ENCODE data around the gene GMPR.

The GMPR gene

GRCh38 chr6:16270178-16270794 is 31.9 kb downstream of the GMPR start:
- peak; percentile 44 for DNase-seq (ENCODE audit: low read depth, low spot score)

- no peak for DNase-seq (ENCODE audit: low read depth, low spot score)
Measured at GRCh38 chr6:16271428-16271827, 33.0 kb downstream of the GMPR start.

- no peak for DNase-seq (ENCODE audit: low read depth, low spot score)
Measured at GRCh38 chr6:16272201-16272600, 33.8 kb downstream of the GMPR start.

GRCh38 chr6:16273256-16273655 is 34.9 kb downstream of the GMPR start:
- no peak for DNase-seq (ENCODE audit: low read depth, low spot score)

GRCh38 chr6:16274483-16274882 is 36.1 kb downstream of the GMPR start:
- peak; percentile 46 for DNase-seq (ENCODE audit: low read depth, low spot score)

- DNase-seq (ENCODE audit: low read depth, low spot score): no peak
Measured at GRCh38 chr6:16274885-16275589, 36.6 kb downstream of the GMPR start.

GRCh38 chr6:16277101-16277981 is 39.0 kb downstream of the GMPR start:
- DNase-seq (ENCODE audit: low read depth, low spot score): peak; percentile 95

GRCh38 chr6:16278048-16278724 is 39.8 kb downstream of the GMPR start:
- peak; percentile 62 for DNase-seq (ENCODE audit: low read depth, low spot score)

- no peak for DNase-seq (ENCODE audit: low read depth, low spot score)
Measured at GRCh38 chr6:16278750-16279149, 40.4 kb downstream of the GMPR start.

- no peak for DNase-seq (ENCODE audit: low read depth, low spot score)
Measured at GRCh38 chr6:16279243-16279642, 40.9 kb downstream of the GMPR start.

- no peak for DNase-seq (ENCODE audit: low read depth, low spot score)
Measured at GRCh38 chr6:16282370-16282769, 44.0 kb downstream of the GMPR start.

- DNase-seq (ENCODE audit: low read depth, low spot score): no peak
Measured at GRCh38 chr6:16284472-16284871, 46.1 kb downstream of the GMPR start.

GRCh38 chr6:16285467-16286150 is 47.2 kb downstream of the GMPR start:
- no peak for DNase-seq (ENCODE audit: low read depth, low spot score)

- DNase-seq (ENCODE audit: low read depth, low spot score): peak; percentile 80
Measured at GRCh38 chr6:16286151-16286522, 47.8 kb downstream of the GMPR start.

GRCh38 chr6:16288163-16288562 is 49.8 kb downstream of the GMPR start:
- no peak for DNase-seq (ENCODE audit: low read depth, low spot score)

- DNase-seq (ENCODE audit: low read depth, low spot score): no peak
Measured at GRCh38 chr6:16291739-16292138, 53.4 kb downstream of the GMPR start.

- no peak for DNase-seq (ENCODE audit: low read depth, low spot score)
Measured at GRCh38 chr6:16292432-16292831, 54.0 kb downstream of the GMPR start.

- DNase-seq (ENCODE audit: low read depth, low spot score): no peak
Measured at GRCh38 chr6:16292942-16293341, 54.6 kb downstream of the GMPR start.

- no peak for DNase-seq (ENCODE audit: low read depth, low spot score)
Measured at GRCh38 chr6:16294371-16294770, 56.0 kb downstream of the GMPR start.

GRCh38 chr6:16295060-16295459 is 56.7 kb downstream of the GMPR start:
- DNase-seq (ENCODE audit: low read depth, low spot score): no peak

- DNase-seq (ENCODE audit: low read depth, low spot score): no peak
Measured at GRCh38 chr6:16295471-16295870, 57.1 kb downstream of the GMPR start.
